ENCODE results near the gene EPO.
"Not testable (repeated sequence)": the region's sequence is repeated elsewhere in the genome, so short reads cannot be mapped to it uniquely, and the experiment has no call there.

EPO gene

GRCh38 chr7:100699018-100699417, 21.2 kb upstream of the EPO start:
- no peak for TF ChIP-seq GABPA (IDR thresholded peaks at IDR 0.05; ENCODE audit: low read depth)
- TF ChIP-seq POLR2AphosphoS5 (IDR thresholded peaks at IDR 0.05; ENCODE audit: low read depth), result no peak
- TF ChIP-seq CTCF (IDR thresholded peaks at IDR 0.05; ENCODE audit: insufficient read depth, low read length), result no peak
- TF ChIP-seq REST (IDR thresholded peaks at IDR 0.05; ENCODE audit: insufficient replicate concordance, low read depth), result no peak
- no peak for TF ChIP-seq SPI1 (IDR thresholded peaks at IDR 0.05; ENCODE audit: borderline replicate concordance, low read depth)
- H3K4me3 ChIP-seq (replicated peaks; ENCODE audit: insufficient read depth, low read length), result no peak overlapping the region

DNA sequence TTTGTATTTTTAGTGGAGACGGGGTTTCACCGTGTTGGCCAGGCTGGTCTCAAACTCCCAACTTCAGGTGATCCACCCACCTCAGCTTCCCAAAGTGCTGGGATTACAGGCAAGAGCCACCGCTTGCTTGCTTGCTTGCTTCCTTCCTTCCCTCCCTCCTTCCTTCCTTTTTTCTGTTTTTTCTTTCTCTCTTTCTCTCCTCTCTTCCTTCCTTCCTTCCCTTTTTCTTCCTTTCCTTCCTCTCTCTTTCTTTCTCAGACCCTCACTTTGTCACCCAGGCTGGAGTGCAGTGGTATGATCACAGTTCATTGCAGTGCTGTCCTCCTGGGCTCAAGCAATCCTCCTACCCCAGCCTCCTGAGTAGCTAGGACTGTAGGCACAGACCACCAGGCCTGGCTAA, 19.2 kb upstream of the EPO start:
- not testable (repeated sequence) for H3K4me3 ChIP-seq (replicated peaks; ENCODE audit: insufficient read depth, low read length); H3K27me3 ChIP-seq (ENCODE audit: insufficient read depth, poor library complexity, severe bottlenecking); DNase-seq (ENCODE audit: low read depth in 1 of 2, low spot score in 1 of 2); H3K27ac ChIP-seq (replicated peaks)

More at GRCh38 chr7:100699018-100699417, 21.2 kb upstream of the EPO start:
- no peak overlapping the region for H3K27ac ChIP-seq (replicated peaks)
- H3K27me3 ChIP-seq (ENCODE audit: insufficient read depth, poor library complexity, severe bottlenecking), result peaks cover 5% of the 10 kb centered on the region
- DNase-seq (ENCODE audit: low read depth in 1 of 2, low spot score in 1 of 2), result no peak

DNA sequence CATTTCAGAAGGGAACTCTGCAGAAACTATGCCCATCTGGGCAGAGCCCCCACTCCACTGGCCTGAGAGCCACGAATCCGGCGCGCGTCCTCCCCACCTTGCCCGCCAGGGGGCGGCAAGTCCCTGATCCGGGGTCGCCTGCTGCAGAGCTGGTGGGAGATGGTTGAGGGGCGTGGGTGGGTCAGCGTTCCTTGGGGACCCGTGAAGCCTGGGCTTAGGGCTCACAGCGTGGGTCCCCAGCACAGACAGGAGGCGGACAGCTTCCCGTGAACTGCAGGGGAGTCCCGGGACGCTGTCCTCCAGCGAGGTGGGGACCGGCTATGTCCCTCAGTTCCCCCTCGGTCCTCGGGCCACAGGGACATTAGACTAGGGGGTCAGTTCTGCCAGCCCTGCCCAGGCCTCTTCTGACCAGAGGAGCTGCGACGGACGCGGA, 14.9 kb upstream of the EPO start:
- DNase-seq (ENCODE audit: low read depth in 1 of 2, low spot score in 1 of 2), result peak in 1 of 2 experiments; percentile 75
- Histone ChIP-seq H3K27me3 (ENCODE audit: insufficient read depth, poor library complexity, severe bottlenecking) (no peaks in the 10 kb centered on the region), H3K27ac (replicated peaks) (peak overlapping the region; percentile 89)

GRCh38 chr7:100705753-100706671, 14.3 kb upstream of the EPO start, which contains the start of gene POP7:
POP7 (plus strand) TSS chr7:100706121; CDS start chr7:100706831, 710 bp downstream.
- Histone ChIP-seq H3K27ac (replicated peaks) (peak within 1 kb of the TSS; percentile 89), H3K27me3 (ENCODE audit: insufficient read depth, poor library complexity, severe bottlenecking) (no peaks in the 10 kb centered on the region), H3K4me3 (replicated peaks; ENCODE audit: insufficient read depth, low read length) (peak within 1 kb of the TSS; percentile 83)
- TF ChIP-seq CTCF (IDR thresholded peaks at IDR 0.05; ENCODE audit: insufficient read depth, low read length) (no peak), REST (IDR thresholded peaks at IDR 0.05; ENCODE audit: insufficient replicate concordance, low read depth) (peak; percentile 49), POLR2AphosphoS5 (IDR thresholded peaks at IDR 0.05; ENCODE audit: low read depth) (peak; percentile 79; the same call in 1 of the 2 replicates), SPI1 (IDR thresholded peaks at IDR 0.05; ENCODE audit: borderline replicate concordance, low read depth) (no peak; the same call in 1 of the 2 replicates), GABPA (IDR thresholded peaks at IDR 0.05; ENCODE audit: low read depth) (no peak)
- peak; percentile 96 to 98 for DNase-seq (ENCODE audit: low read depth in 1 of 2, low spot score in 1 of 2)

More for the DNA sequence above, 14.9 kb upstream of the EPO start:
- peak overlapping the region; percentile 83 for H3K4me3 ChIP-seq (replicated peaks; ENCODE audit: insufficient read depth, low read length)
- TF ChIP-seq GABPA (IDR thresholded peaks at IDR 0.05; ENCODE audit: low read depth), result no peak
- TF ChIP-seq CTCF (IDR thresholded peaks at IDR 0.05; ENCODE audit: insufficient read depth, low read length), result peak; percentile 81
